Psoas muscle (tissue), 8 donors: ENCODE data around the gene FSTL5. TPM values are rescaled to one million over a fixed set of nuclear protein-coding genes. Genes with fewer than 3 reads are reported as not detected.

Experiments used
- ATAC-seq, 4 donors: fragments of 200-7000 bp; cut with Tn5 transposase; one replicate each; pipeline ENCODE4 v1.9.1; 2020; ENCODE audit warnings: moderate library complexity in 3 of 4, mild to moderate bottlenecking in 2 of 4
- DNase-seq, 2 donors: peaks; one replicate each; pipeline ENCODE4 v3.0.0-alpha.2; 2020
- H3K27ac ChIP-seq: fragments of 200-600 bp; one replicate; pipeline ENCODE4 v1.8.0; 2022
- H3K27me3 ChIP-seq, 3 donors: fragments of 200-600 bp in 1 of 3; one replicate each; pipeline versions ENCODE4 v1.6.1 to v1.8.0; 2013 to 2022; ENCODE audit warnings: low read length in 2 of 3, mild to moderate bottlenecking in 2 of 3, moderate library complexity in 1 of 3; ENCODE audit not compliant: insufficient read depth in 3 of 3
- H3K36me3 ChIP-seq, 2 donors: fragments of 200-600 bp in 1 of 2; one replicate each; pipeline versions ENCODE4 v1.6.1 to v1.8.0; 2013 to 2022; ENCODE audit warnings: low read depth in 1 of 2, mild to moderate bottlenecking in 1 of 2, moderate library complexity in 1 of 2; ENCODE audit not compliant: insufficient read depth in 1 of 2
- H3K4me1 ChIP-seq: fragments of 200-600 bp; one replicate; pipeline ENCODE4 v1.8.0; 2022
- H3K4me3 ChIP-seq: fragments of 200-600 bp; one replicate; pipeline ENCODE4 v1.8.0; 2022; ENCODE audit warnings: mild to moderate bottlenecking
- H3K9me3 ChIP-seq: fragments of 200-600 bp; one replicate; pipeline ENCODE4 v1.8.0; 2022
- WGBS, 3 donors: extraction: QIAGEN DNeasy Blood & Tissue Kit; methylation state at CpG; one replicate each; pipeline versions ENCODE4 v1.1.6 to v1.1.7; 2013; 5-methylcytosine and 5-hydroxymethylcytosine counted together
- intact Hi-C, 2 donors: fragments of 100-400 bp; cut with DNase I; formaldehyde crosslinking; loops; one replicate each; pipeline versions ENCODE4 v1.11.0 to v1.14.2; 2022
- polyA plus RNA-seq, 3 donors: library from polyadenylated mRNA; stranded (reverse); fragments of 200-250 nt; gene quantifications; one replicate each; pipeline ENCODE4 v1.2.3, GENCODE V29; 2013
- total RNA-seq, 4 donors: library from RNA; stranded (reverse); fragmentation: NEBNext Ultra II Directional in 2 of 4; extraction: Animal tissue kit (Norgen Biotek cat#: 25700) in 2 of 4; gene quantifications; one replicate each; pipeline versions ENCODE4 v1.2.1 to v1.2.4, GENCODE V29; 2021 to 2023
- TF ChIP-seq, protein P1 (sequence below): fragments of 200-600 bp; IDR thresholded peaks from one replicate; pipeline ENCODE4 v1.8.0; 2022; ENCODE audit warnings: antibody characterized with exemption
- donor health status: healthy with polysubstance abuse.
- donor health status: DM: no; HTN: no; CAD: no; lungs with moderate emphysema.
- donor health status: Bipolar disorder and iron deficiency.
- donor health status: healthy.
- donor health status: DM: yes; HTN: yes; CAD: no.
- donor health status: DM: no; HTN: no; CAD: no.
- donor health status: DM: no; HTN: no; CAD: no.
- donor health status: DM: yes; HTN: yes; CAD: no.

FSTL5 gene
- total and polyA plus RNA-seq, 7 donors, result 0.01 TPM; not detected in 4

- Histone ChIP-seq H3K9me3 (no peaks in the 10 kb centered on the region), H3K4me1 (no peaks in the 10 kb centered on the region), H3K4me3 (no peak overlapping the region), H3K36me3 (no peaks in the 10 kb centered on the region), H3K27me3 (no peaks in the 10 kb centered on the region), H3K27ac (no peak overlapping the region)
- ATAC-seq (no peak), DNase-seq (no peak)
- intact Hi-C loops, result no loop called here
- WGBS, 3 donors, result 75 to 83% (median 78%) methylated on average over 1 of the region's 1 CpG
- TF ChIP-seq, protein P1, sequence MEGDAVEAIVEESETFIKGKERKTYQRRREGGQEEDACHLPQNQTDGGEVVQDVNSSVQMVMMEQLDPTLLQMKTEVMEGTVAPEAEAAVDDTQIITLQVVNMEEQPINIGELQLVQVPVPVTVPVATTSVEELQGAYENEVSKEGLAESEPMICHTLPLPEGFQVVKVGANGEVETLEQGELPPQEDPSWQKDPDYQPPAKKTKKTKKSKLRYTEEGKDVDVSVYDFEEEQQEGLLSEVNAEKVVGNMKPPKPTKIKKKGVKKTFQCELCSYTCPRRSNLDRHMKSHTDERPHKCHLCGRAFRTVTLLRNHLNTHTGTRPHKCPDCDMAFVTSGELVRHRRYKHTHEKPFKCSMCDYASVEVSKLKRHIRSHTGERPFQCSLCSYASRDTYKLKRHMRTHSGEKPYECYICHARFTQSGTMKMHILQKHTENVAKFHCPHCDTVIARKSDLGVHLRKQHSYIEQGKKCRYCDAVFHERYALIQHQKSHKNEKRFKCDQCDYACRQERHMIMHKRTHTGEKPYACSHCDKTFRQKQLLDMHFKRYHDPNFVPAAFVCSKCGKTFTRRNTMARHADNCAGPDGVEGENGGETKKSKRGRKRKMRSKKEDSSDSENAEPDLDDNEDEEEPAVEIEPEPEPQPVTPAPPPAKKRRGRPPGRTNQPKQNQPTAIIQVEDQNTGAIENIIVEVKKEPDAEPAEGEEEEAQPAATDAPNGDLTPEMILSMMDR, result no peak
Measured at GRCh38 chr4:161894014-161894413, 269.8 kb downstream of the FSTL5 start.

- TF ChIP-seq, protein P1, result no peak
- Histone ChIP-seq H3K9me3 (no peaks in the 10 kb centered on the region), H3K4me3 (no peak overlapping the region), H3K27ac (no peak overlapping the region), H3K27me3 (no peaks in the 10 kb centered on the region), H3K4me1 (no peaks in the 10 kb centered on the region), H3K36me3 (no peaks in the 10 kb centered on the region)
- WGBS, 3 donors, result 78 to 91% (median 84%) methylated on average over 1 of the region's 1 CpG
- no peak for ATAC-seq
- no peak for DNase-seq
- intact Hi-C loops, result no loop called here
Measured at GRCh38 chr4:161893566-161893965, 270.2 kb downstream of the FSTL5 start.

DNA sequence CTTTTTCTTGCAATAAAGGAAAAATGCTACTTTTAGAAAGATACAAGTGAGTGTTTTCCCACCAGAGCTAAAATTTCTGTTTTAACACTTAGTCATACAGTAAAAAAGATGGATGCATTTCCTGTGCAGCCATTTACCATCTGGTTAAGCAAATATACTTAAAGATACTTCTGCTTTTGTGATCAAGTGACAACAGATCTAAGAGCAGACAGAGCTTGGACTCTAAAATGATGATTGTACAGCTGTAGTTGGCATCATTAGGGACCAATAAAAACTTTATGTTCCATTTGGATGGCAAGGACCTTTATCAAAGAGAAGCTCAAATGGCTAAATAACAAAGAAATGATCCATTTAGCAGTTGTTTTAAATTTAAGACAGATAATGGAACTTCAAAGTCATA is 270.8 kb downstream of the FSTL5 start:
- ATAC-seq, result no peak

DNA sequence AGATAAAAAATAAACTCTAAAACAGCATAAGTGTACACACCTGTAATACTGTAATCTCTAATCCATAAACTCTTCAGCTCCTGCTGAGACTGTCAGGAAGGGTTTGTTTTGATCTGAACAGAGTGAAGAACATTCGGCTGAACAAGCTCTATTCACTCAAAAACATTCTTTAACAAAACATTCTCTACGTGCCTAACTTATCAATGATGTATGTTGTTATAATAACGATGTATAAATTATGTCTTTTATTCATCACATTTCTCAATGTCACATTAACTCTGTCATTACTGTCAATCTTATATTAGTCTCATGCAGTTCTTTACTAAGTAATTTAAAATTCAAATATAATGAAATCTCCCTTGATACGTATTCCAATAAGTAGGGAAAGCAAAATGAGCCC is 280.6 kb downstream of the FSTL5 start:
- DNase-seq, result no peak
- intact Hi-C loops, result no loop called here
- Histone ChIP-seq H3K4me1 (no peaks in the 10 kb centered on the region), H3K9me3 (no peaks in the 10 kb centered on the region), H3K27ac (no peak overlapping the region), H3K4me3 (no peak overlapping the region), H3K27me3 (no peaks in the 10 kb centered on the region), H3K36me3 (no peaks in the 10 kb centered on the region)
- ATAC-seq, result no peak
- TF ChIP-seq, protein P1, result no peak
- 73 to 75% (median 75%) methylated on average over 4 of the region's 4 CpGs for WGBS, 3 donors

More for the DNA sequence above, 270.8 kb downstream of the FSTL5 start:
- no peaks in the 10 kb centered on the region for H3K9me3 ChIP-seq
- no peaks in the 10 kb centered on the region for H3K36me3 ChIP-seq
- no peak overlapping the region for H3K27ac ChIP-seq
- intact Hi-C loops, result no loop called here
- TF ChIP-seq, protein P1, result no peak
- no peak overlapping the region for H3K4me3 ChIP-seq
- no peaks in the 10 kb centered on the region for H3K27me3 ChIP-seq
- no peak for DNase-seq
- H3K4me1 ChIP-seq, result no peaks in the 10 kb centered on the region

GRCh38 chr4:161881370-161881769 is 282.4 kb downstream of the FSTL5 start:
- intact Hi-C loops, result no loop called here
- Histone ChIP-seq H3K9me3 (no peaks in the 10 kb centered on the region), H3K27ac (no peak overlapping the region), H3K4me3 (no peak overlapping the region), H3K36me3 (no peaks in the 10 kb centered on the region), H3K4me1 (no peaks in the 10 kb centered on the region), H3K27me3 (no peaks in the 10 kb centered on the region)
- 70 to 79% (median 74%) methylated on average over 4 of the region's 4 CpGs for WGBS, 3 donors
- TF ChIP-seq, protein P1, result no peak
- DNase-seq, result no peak
- ATAC-seq, result no peak
